ENCODE measurements around the gene SAMD4A.

The SAMD4A gene

DNA sequence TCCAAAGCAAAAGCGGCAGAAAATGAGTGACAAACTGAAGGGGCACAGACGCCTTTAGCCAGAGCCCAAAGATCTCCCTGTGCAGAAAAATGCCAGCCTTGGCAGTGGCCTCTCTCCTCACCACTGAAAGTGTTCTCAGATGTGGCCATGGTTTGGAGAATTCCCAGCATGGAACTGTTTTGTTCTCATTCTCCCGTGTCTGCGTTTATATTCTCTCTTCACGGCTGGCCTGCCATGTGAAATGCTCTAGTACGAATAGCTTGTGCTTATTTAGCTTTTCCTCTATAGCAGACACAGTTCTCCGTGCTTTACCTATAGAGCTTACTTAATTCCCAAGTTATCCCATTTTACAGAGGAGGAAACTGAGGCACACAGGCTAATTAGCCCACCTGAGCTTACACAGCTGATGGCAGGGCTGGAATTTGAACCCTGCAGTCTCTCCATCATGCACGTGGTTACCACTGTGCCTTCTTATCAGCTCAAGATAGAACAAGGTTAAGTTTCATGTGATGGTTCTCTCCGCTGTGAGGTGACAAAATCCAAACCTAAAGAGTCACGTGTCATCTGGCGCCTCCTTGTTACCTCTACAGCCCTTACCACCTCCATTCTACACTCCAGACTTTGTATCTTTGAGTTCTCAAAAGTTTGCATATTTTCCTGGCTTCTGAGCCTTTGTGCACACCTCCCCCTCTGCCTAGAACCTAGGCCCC is 194.1 kb downstream of the SAMD4A start:
- DNase-seq (ENCODE audit: low read depth in 2 of 2): no peak

DNA sequence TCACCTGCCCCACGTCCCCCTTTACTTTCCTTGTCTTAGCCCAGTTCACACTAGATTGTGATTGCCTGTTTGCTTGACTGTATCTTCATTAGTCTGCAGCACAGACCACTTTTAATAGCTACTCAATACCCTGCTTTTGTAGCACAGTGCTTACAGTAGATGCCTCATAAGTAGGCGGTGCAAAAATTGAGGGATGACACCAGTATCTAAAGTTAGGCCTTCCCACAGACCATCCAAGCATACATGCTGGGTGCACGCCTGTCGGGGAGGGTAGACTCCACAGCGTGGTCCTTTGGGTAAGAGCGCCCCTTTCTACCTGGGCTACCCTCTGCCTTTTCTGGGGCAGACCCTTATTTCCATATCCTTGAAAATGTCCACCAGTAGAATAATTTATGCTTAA is 194.9 kb downstream of the SAMD4A start:
- no peak for DNase-seq (ENCODE audit: low read depth in 2 of 2)

DNA sequence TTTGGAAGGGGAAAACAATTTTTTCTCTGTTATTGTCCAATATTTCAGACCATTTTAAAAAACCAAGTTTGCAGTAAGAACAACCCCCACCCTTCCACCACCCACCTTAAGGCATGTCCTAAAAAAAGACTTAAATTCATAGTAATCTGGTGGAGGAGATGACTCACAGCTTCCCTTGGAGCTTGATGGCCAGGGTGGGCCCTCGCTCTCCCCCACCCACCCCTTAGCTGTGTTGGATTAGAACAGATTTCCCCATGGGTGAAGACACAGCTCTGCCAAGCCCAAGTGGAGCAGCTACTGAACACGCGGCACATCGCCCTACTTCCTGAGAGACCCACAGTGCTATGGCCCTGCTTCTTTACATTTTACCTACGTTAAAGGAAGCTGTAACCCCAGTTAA is 195.4 kb downstream of the SAMD4A start:
- DNase-seq (ENCODE audit: low read depth in 2 of 2): no peak

DNA sequence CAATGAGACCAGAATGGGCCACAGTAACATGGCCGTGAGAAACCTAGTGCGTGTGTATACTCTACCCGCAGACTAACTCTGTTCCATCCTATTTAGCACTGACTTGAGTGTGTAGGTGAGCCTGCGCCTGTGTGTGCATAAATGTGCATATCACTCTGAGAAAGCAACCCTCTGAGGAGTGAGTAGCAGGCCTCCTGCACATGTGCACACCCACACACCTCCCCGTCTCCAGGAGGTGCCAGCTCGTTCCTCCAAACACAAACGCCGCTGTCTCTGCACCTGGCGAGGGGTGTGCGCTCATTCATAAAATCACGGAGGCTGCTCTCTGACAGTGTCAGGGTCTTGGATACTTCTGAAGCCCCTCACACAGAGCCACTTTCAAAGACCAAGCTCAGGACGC is 196.8 kb downstream of the SAMD4A start:
- DNase-seq (ENCODE audit: low read depth in 2 of 2): no peak

DNA sequence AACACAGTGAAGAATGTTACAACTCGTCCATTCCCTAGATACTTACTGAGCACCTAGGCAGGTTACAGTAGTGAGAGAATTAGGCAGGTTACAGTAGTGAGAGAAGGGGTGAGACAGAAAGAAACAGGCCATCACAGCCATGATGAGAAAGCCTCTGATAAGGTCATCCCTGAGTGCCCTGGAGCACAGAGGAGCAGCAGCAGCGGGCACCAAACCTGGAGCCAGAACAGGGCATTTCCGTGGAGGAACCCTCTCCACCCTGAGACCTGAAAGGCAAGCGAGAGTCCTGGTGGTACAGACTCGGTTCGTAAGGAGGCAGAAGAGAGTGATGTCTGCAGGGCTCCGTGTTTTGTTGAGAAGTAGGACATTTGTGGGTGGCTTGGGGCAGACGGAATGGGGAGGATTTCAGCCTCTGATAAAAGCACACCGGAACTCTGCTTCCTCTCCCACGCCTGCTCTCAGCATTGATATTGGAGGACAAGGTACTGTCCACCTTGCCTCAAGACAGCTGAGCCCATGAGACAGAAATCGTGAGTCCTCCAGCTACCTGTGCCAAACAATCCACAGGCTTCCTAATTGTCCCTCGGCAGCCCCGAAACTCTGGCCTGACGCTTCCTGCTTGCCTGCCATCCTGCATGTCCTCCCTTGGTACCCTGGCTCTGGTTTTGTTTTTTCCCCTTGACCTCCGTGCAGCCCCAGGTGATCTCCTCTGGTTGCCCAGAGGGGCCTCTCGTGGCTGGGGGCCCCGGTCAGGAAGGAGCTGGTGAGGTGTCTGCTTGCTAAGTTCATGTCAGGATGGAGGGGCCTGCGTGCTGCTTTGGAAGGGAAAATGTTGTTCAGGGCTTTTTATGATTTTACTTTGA is 199.6 kb downstream of the SAMD4A start:
- DNase-seq (ENCODE audit: low read depth in 2 of 2): no peak

DNA sequence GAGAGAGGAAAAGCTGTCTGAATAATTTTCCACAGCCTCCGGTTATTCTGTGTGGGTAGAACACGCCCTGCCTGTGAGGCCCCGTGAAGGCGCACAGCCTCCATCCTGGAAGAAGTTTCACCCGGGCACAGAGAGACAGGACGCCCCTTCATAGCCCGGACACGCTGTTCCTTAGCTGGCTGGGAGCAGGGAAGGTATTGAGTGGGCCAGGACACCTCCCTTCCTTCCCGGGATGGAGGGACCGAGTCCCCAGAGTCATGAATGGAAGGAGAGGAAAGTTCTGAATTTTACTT is 200.2 kb downstream of the SAMD4A start:
- DNase-seq (ENCODE audit: low read depth in 2 of 2): no peak

DNA sequence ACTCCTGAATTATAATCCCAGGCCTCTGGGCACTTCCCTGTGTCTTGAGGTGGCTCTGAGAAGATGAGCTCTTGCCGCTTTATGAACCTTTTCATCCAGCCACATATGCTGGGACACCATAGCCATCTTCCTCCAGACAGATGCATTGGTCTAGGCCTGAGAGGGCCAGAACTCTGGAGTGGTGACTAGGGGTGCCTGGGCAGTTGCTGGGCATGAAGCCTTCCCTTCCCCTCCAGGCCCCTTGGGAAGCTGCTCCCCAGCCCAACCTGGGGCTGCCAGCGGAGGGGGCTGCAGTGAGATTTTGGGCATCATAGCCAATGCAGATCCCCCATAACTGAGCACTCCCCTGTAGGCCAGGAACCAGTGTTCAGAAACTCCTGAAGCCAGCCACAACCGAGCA is 200.5 kb downstream of the SAMD4A start:
- no peak for DNase-seq (ENCODE audit: low read depth in 2 of 2)

DNA sequence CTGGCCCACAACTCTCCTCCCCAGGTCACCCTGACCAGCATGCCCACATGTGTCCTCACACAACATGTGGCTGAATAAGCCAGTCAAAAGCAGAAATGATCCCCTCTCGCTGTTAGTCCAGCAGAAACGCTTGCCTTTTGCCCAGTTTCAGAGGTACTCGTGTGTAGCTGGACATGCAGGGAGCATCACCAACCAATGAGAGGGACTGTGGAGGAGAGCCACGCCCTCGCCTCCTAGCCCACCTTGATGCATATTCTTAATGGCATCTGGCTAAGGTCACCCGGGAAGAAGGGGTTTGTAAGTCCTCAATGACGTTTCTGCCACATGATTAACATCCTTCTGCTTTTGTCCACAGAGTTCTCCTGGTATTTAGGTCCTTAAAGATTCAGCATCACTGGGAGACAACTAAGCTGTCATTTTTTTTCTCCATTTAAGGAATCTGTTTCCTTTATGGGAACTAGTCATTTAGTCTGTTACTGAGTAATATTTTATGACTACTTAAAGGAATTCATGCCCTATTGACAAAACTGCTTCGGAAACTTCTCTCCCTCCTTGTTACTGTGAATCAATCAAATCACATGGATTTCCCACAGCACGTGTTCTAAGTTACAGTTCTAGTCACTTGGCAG is 201.7 kb downstream of the SAMD4A start:
- DNase-seq (ENCODE audit: low read depth in 2 of 2): no peak

DNA sequence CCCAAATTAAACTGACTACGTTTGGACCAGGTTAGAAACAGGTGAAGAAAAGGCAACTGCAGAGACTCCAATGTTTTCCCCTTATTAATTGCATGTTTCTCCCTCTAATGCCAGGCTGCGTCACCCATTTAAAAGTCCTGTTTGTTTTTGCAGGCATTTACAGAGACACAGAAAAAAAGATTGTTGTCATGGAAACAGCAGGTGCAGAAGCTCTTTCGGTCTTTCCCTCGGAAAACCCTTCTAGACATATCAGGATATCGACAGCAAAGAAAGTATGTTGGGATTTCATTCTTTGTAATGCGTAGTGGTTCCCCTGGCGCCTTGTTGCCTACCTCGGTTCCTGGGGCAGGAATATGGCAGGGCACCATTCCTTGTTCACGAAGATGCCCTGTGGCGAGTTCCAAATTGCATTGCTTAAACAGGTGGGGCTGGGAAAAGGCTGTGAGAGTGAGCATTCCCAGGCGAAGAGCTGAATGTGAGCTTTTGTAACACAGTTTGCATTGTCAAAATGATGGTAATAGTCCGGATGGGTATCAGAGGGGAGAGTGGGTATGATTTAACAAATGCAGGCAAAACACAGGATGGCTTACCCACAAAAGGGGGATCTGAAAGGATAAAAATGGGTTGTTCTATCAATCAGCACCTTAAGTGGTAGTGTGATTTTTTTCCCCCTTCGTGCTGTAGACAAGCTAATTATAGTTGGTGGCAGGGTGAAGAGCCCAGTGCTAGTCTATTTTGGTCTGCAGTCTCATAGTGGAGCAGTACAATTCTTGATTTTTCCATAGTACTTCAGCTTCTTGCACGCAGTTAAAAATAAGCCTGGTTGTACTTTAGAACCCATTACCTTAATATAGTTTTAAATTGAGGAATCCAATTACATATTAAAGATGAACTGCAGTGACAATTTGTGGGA is 203.3 kb downstream of the SAMD4A start:
- no peak for DNase-seq (ENCODE audit: low read depth in 2 of 2)

DNA sequence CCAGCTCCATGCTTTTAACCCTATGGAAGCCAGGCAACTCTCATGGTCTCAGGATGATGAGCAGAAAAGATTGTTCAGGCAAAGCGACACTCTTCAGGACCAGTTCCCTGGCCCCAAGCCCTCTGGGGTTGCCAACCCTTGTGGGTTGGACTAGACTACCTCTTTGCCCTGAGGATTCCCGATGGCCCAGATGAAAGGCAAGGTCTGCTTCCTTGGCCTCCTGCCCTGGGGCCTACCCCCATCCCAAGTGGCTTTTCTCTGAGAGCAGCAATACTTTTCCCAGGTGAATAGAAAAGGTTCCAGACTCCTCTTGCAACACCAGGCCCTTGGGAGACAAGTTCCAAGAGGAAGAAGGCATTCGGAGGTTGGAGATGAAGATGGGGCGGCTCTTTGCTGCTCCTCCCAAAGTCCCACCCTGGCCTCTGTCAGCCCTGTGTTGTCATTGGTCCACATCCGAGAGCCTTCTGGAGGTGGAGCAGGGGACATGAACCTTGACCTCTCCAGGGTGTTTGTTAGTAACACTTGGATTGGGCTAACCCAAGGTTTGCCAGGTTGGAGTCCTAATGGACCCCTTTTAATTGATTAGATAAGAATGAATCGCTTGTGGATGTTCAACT is 204.6 kb downstream of the SAMD4A start:
- DNase-seq (ENCODE audit: low read depth in 2 of 2): no peak

DNA sequence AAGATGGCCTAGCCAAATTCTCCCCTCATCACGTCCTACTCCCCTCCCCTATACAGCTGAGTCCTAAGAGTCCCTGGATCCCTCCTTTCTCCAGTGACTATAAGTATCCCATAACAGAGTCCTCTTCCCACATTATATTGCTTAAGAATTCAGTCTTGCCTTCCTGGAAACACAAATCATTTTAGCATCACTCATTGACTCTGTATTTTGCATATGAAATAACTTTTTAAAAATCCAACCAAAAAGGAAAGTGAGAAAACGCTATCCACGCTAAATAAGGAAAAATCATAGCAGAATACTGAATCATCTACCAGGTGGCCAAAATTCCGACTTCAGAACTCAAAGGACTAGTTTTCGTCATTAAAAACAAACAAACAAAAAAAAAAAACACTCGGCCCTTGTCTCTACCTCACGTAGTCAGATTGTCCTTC is 205.5 kb downstream of the SAMD4A start:
- DNase-seq (ENCODE audit: low read depth in 2 of 2): no peak

DNA sequence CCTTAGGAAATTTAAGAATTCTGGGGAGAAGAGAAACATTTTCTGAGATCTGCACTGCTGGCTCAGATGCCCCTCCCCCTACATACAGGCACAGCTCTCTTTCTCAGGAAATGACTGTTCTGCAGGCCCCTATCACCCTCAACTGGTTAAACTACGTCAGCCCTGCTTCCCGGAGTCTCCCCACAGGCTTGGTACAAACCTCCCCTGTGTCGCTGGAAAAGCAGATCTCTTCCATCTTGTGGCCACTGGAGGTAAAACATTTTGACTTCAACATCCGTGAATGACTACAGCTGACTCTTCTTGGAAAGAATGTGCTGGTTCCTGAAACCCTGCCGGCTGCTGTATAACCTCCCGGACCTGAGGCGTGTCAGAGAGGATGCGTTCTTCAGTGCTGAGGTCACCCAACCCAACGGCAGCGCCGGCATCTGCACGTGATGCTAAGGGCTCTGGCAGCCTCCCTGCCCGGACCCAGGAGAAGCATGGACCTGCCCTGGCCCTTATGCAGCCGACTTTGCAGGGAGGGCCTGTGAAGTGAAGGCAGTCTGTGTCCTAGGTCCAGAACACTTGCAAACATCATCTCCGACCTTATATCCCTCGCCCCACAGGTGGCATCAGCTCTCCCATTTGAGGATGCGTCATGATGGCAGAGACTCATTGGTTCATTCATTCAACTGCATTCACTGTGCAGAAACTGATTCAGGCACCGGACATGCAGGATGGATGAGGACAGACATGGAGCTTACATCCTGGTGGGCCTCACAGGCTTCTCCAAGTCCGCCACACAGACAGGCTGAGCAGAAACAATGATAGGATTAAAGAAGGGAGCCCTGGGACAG is 206.5 kb downstream of the SAMD4A start:
- DNase-seq (ENCODE audit: low read depth in 2 of 2): peak; percentile 65 to 67

DNA sequence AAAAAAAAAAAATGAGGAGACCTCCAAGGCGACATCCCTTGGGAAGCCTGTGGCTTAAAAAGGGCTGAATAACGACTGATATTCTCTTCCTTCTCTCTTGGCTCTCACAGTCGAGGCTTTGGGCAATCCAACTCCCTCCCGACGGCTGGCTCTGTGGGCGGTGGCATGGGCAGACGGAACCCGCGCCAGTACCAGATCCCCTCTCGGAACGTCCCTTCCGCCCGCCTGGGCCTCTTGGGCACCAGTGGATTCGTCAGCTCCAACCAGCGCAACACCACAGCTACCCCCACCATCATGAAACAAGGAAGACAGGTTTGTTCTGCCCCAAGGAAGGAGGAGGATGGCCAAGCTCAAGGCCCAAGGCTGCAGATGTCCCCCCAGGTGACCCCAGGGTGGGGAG is 207.9 kb downstream of the SAMD4A start:
- no peak for DNase-seq (ENCODE audit: low read depth in 2 of 2)

DNA sequence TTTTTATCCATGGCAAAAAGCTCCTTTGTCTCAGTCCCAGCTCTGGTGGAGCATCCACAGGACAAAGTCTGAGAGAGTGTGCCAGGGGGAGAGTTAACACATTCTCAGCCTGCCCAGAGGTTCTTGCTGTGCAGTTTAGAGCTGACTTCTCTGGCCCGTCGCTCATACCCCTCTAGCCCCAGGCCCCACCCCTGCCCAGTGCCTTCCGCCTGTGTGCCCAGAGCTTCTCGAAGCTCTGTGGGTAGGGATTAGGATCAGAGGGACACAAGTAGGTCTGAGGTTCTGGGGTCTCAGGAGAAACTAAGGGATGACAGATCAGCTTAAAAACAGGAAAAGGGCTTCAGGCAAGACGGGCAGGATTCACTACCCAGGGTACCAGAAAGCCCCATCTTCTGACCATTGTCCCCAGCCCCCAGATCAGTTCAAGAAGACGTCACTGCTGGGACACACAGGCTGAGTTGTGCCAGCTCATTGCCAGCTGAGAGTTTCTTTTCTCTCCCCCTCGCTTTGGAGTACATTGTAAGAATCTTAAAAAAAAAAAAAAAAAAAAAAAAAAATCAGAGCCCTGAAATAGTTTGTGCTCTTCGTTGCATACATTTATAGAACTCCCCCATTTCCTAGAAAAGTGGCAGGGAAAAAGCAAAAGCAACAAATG is 208.7 kb downstream of the SAMD4A start:
- no peak for DNase-seq (ENCODE audit: low read depth in 2 of 2)

DNA sequence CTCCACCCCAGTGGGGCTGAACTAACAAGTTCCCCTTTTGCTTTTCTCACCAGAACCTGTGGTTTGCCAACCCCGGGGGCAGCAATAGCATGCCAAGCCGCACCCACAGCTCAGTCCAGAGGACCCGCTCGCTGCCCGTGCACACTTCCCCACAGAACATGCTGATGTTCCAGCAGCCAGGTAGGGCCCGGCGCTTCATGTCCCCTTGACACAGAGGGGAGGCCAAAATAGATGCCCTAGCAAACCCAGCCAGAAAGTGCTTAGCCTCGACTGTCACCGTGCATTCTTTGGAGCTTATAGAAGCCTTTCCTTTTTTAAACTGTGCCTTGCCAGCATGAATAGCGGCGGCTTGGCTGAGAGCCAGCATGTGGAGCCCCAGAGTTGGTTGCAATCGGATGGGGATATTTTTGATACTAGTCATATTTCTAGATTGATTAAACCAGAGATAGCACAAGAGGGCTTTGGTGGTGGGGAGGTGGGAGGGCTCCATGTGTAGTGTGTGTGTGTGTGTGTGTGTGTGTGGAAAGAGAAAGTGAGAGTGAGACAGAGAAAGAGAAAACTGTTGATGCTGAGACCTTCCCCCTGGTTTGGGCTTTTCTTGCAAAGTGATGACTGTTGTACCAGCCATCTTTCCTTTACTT is 209.6 kb downstream of the SAMD4A start:
- DNase-seq (ENCODE audit: low read depth in 2 of 2): peak; percentile 53 to 73

DNA sequence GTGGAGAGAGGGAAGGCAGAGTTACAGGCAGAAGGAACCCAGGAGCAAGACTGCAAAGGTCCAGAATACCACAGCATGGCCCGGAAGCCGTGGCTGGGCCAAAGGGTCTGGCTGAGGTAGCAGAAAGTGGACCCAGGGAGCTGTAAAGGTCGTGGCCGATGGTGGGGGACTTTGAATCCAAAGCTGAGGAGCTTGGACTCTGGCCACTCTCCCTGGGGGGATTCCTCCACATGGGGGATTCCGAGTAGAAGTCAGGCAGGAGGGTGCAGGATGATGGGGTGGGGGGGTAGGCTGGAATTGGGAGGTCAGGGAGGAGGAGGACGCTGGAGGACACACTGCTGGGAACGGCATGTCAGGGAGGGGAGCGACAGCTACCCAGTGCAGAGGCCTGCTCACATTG is 210.5 kb downstream of the SAMD4A start:
- no peak for DNase-seq (ENCODE audit: low read depth in 2 of 2)

DNA sequence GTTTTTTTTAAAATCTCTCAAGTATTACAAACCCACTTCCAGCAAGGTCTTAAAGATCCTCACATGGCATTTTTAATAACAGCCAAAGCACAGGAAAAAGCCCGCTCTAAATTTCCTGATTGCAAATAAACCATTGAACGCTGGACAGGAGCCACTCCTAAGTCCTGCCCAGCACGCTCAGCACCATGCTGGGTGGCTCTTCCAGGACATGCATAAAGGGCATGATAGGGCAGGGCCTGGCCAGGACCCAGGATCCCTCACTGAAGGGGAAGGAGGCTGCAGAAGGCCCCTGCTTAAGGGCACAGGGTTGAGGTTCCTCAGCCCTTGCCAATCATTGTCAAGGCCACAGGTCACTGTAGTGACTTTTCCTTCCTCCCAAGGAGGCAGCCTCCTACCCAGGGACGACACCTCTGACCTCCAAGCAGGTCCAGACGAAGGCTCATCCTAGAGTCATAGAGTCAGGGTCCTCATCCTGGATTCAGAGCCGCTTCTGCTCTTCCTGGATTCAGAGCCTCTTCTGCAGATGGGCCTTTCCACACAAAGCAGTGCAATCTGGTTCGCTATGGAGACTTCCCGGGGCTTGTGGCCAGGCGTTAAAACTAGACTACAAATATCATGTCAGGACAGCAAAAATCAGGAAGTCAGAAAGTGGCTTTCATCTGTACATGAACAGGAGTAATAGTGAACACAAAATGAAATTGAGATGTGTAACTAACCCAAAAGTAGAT is 211.9 kb downstream of the SAMD4A start:
- no peak for DNase-seq (ENCODE audit: low read depth in 2 of 2)

DNA sequence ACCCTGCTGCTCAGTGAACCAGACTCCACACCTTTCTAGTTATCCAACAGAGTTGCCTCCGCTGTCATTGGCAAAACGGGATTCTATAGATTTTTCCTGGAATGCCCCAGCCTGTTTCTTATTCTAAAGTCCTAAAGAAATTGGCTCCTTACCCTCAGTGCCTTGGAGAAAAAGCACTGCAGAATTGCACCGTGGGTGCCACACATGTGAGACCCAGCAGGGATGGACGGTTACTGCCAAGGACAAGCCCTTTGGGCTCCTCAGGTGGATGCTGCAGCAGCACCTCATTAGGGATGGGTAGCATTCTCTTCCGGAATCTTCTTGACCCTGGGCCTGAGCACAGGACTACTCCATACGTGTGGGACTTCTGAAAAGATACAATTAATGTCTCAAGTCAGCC is 214.2 kb downstream of the SAMD4A start:
- no peak for DNase-seq (ENCODE audit: low read depth in 2 of 2)

Measured in activated CD4-positive, alpha-beta T cell treated with anti-CD3 and anti-CD28 coated beads for 24 hours (primary cell).